Mesenteric fat pad (tissue), 1 donor: ENCODE data around the gene COX10. TPM values are rescaled to one million over a fixed set of nuclear protein-coding genes. Genes with fewer than 3 reads are reported as not detected.

Experiments
- DNase-seq: peaks from one replicate; pipeline ENCODE4 v3.0.0-alpha.2; 2020; ENCODE audit warnings: low spot score
- total RNA-seq: library from RNA; stranded (reverse); fragmentation: NEBNext Ultra II Directional; extraction: Animal tissue kit (Norgen Biotek cat#: 25700); gene quantifications from one replicate; pipeline ENCODE4 v1.2.1, GENCODE V29; 2021
- donor health status: DM: yes; HTN: yes; CAD: no.

COX10 gene
- total RNA-seq, 1 donor from 2014 or later, result 15.7 TPM

DNA sequence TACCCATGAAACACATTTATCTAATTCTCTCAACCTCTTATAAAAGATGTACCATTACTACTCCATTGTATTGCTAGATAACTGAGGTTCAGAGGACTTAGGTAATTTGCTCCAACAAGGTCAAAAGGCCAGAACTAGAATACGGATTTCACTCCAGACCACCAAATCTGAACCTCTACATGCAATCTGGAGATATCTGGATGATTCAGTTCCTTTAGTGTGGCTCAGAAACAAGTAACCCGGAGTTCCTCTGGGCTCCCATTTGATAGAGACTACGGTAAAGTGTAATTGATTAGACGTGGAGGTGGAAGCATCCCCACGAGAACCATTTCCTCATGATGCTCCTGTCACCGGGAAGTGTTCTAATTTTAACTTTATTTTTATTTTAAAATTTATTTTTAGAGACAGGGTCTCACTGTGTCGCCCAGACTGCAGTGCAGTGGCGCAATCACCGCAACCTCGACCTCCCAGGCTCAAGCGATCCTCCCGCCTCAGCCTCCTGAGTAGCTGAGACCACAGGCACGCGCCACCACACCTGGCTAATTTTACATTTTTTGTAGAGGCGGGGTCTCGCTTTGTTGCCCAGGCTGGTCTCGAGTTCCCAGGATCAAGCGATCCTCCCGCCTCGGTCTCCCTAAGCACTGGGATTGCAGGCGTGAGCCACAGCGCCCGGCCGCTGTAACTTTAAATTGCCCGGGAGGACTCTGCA lies 608 bp upstream of the COX10 start:
- no peak for DNase-seq

DNA sequence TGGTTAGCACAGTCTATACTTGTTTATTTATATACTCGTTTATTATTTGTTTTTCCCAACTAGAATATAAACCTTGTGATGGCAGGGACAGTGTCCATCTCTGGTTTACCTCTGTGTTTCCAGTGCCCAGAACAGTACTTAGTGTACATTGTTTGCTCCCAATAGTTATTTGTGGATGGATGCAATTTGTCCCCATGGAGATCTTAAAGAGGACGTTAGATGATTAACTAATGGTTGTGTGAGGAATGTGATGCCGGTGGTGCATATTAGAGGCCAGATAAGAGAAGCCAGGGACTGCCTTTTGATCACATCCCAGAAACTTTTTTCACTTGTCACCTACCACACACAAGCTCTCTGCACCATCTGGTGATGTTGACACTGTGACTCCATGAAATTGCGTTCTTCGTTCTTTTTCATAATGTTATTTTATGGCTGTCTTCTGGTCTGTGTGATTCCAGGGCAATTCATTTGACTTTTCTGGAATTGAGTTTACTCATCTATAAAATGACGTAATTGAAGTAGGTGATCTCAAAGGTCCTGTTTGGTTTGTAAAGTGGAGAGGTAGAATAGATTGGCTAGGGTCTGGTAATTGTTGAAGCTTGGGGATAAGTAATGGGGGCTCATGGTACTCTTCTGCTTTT lies 1.2 kb downstream of the COX10 start:
- no peak for DNase-seq

DNA sequence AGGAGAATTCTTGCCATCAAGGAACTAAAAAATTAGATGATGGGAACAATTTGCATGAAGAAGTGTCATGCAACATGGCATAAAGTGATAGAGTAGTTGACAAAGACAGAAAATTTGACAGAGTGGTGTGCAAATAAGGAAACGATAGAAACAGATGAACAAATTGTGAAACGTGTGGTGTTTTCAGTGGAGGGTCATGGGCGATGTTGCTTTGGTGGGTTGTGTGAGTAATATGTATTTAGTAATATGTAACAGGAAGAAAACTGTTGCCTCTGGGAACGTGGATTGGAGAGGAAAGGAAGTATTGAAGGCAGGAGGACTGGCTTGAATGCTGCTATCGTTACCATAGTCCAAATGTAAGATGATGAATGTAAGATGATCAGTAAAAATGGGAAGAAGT lies 3.6 kb downstream of the COX10 start:
- no peak for DNase-seq

DNA sequence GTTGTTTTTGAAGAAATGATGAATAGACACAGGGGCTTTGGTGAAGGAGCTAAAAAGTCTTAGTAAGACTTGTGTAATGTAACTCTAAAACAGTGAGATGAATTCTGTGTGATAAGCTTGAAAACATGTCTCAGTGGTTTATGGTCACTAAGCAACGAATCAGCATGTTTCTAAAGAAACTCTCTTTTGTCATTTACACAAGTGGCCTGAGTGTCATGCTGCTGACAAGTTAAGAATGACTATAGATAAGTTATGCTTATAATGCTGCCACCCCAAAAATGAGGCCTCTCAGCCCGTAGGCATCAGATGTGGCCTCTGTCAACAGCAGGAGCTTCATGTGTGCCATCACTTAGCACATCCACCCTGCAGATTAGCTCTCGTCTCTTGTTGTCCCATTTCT lies 8.7 kb downstream of the COX10 start:
- DNase-seq, result no peak

- DNase-seq, result no peak
These were observed 11.5 kb downstream of the COX10 start for GRCh38 chr17:14080847-14081251.

DNA sequence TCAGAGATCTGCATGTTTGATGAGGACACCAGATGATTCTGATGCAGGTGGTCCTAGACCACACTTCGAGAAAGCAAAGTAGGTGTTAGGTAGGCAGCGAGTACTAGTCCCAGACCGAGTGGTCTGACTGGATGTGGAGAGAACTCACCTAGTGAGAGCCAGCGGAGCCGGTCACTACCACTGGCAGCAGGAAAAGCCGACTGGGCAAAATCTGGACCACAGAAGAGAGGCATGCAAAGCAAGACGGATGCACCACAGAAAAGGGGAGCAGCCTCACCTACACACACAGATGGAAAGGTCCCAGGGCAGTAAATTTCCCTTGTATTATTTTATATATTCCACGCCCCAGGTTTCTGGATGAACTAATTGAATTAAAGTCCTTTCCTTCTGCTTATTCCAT lies 13.5 kb downstream of the COX10 start:
- DNase-seq, result no peak

GRCh38 chr17:14084955-14085354 lies 15.7 kb downstream of the COX10 start:
- DNase-seq, result no peak

GRCh38 chr17:14086189-14086588 lies 16.9 kb downstream of the COX10 start:
- no peak for DNase-seq

DNA sequence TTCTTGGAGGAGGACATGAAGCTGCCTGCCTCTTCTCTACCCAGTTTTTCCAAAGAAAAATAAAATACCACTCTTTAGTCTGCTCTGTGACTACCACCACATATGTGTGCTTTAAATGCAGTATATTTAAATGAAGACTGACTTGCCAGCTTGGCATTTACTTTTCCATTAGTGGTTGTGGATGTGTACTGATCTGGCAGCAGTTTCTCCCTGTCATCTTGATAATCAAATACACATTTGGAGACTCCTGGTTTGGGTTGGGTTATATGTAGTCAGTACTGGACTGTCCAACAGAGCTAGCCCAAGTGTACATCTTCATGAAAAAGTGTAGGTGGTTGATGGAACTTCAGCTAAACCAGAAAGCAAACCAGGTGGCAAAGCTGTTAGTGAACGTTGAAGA lies 19.9 kb downstream of the COX10 start:
- no peak for DNase-seq

- DNase-seq, result no peak
These were observed 22.1 kb downstream of the COX10 start for GRCh38 chr17:14091367-14091766.

- no peak for DNase-seq
These were observed 23.5 kb downstream of the COX10 start for GRCh38 chr17:14092808-14093207.

DNA sequence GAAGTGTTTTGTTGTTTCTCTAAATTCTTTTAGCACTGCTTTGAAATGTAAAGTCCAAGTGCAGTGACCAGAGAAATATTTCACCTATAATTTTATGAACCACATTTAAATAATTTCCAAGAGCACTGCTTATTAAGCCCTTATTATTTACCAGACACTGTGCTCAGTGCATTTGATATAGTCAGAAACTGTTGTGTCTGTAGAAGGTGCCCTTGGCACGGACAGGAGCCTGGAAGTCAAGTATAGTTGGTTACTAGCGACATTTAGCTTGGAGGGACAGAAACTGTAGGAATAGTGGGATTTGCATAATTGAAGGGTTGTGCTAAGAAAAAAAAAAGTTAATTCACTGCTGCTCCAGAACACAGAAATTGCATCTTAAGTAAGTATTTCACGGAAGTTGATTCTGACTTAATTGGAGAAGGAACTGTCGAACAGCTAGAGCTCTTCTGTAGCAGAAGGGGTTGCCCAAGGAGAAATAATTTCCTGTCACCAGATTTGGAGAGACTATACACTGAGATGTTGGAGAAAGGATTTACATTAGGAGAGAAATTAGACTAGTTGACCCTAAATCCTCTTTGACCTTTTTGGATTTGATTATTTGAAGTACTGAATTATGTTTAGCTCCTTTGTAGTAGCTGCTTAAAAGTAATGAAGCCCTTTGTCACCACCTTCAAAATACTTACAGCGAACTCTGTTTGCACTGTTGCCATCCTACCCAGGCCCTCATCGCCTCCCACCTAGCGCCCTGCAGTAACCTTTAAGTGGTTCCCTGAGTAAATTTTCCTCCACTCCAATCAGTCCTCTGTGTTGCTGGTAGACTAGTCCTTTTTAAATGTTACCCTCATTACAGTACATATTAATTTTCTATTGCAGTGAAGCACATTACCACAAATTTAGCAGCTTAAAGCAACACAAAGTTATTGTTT lies 25.6 kb downstream of the COX10 start:
- DNase-seq, result no peak

DNA sequence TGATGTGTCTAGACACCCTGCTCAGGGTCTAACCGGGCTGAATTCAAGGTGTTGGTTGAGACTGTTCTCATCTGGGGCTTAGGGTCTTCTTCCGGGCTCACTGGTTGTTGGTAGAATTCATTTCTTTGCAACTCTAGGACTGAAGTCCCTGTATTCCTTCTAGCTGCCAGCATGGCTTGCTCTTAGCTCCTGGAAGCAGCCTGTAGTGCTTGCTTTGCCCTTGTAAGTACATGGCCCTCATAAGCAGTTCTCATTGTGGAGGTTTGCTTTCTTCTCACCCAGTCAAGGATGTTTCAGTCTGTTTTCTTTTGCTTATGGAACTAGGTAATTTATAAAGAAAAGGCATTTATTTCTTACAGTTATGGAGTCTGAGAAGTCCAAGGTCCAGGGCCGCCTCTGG lies 26.3 kb downstream of the COX10 start:
- no peak for DNase-seq

DNA sequence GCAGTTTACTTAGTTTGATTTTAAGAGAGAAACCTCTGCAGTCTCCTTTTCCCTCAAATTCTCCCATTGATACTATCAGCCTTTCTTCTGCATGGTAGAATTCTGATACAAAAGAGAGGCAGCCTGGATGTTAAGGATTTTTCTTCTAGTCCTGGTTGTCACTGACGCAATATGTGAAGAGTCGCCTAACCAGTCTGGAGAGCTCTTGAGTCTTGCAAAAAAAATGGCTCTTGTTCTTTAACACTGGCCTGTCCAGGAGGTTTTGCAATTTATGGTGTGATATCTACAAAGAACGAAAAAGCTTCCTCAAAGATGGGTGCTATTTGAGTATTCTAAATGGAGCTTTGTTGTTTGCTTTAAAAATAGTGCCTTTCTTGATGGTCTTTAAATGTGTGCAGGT lies 28.9 kb downstream of the COX10 start:
- DNase-seq, result no peak

DNA sequence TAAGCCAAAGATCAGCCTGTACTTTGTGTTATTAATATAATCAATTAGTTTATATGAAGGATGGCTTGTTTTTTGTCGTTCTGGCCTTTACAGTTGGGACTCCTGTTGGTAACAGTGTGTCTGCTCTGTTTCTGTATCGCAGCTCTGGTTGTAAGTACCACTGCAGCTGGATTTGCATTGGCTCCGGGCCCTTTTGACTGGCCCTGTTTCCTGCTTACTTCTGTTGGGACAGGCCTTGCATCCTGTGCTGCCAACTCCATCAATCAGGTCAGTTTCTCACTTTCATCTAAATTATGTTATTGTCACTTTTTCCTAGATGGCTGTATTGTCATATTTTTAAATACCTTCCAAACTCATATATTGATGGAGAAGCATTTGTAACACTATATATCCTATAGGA lies 32.7 kb downstream of the COX10 start:
- no peak for DNase-seq

DNA sequence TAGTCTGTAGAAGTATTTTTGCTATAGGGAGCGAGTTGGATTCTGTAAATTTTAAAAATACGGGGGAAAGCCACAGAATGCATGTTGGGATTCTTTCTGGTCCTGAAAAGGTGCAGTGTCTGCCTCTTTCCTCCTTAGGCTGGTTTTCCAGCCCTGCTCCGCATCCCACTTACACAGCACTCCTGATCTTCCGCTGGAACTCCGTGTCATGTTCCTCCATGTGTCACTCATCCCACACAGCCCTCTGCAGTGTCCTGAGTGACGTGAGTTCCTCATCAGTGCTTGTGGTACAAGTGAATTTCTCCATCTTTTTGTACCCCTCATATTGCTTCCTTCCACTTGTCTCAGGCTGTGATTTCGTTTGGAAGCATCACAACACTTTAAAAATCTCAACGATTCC lies 34.5 kb downstream of the COX10 start:
- DNase-seq, result no peak

DNA sequence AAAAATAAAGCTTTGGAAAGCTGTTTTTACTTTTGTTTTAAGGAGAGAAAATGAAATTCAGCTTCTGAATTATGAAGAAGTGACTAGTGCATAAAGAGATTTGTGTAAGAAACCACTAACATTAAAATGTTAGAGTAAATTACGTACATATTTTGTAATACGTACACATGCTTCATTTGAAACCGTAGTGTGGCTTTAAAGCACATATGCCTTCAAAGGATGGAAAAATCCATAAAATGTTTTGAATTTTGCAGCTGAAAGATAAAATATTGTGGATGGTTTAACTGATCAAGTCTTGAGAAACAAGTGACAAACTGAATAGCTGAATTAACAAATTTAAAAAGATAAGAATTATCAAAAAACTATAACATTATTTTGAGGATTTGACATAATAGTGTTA lies 35.4 kb downstream of the COX10 start:
- no peak for DNase-seq

- DNase-seq, result no peak
These were observed 38.6 kb downstream of the COX10 start for GRCh38 chr17:14107889-14108288.

DNA sequence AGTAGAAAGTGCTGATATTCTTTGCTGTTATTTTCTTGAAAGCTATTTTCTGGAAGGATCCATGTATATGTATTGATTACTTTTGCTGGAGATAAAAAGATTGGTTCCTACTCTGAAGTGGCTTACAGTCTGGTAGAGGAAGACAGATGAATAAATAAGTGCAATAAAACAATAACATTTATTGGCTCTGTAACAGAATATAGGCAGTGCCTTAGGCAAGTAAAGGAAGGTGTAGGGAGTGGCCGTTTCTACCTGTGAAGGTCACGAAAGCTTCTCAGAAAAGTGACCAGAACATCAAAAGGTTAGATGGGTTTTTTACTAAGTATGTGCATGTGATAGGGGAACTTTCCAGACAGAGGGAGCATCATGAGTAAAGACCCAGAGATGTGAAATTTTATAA lies 43.1 kb downstream of the COX10 start:
- DNase-seq, result no peak

- no peak for DNase-seq
These were observed 43.8 kb downstream of the COX10 start for GRCh38 chr17:14113137-14113536.

GRCh38 chr17:14116263-14117024 lies 47.1 kb downstream of the COX10 start:
- no peak for DNase-seq
